Measurements from ENCODE around the gene TMEM132C. TPM values are rescaled to one million over a fixed set of nuclear protein-coding genes. Genes with fewer than 3 reads are reported as not detected.

The TMEM132C gene
- total and polyA plus RNA-seq, 9 donors: 1.6 to 38.4 (median 9.4) TPM

- no peak overlapping the region for H3K4me3 ChIP-seq
- no peaks in the 10 kb centered on the region for H3K27me3 ChIP-seq
- no peaks in the 10 kb centered on the region for H3K9me3 ChIP-seq
- no peak for DNase-seq
- intact Hi-C loops (cut with DNase I): no loop called here
- H3K27ac ChIP-seq: no peak overlapping the region
- no peaks in the 10 kb centered on the region for H3K36me3 ChIP-seq
- no peaks in the 10 kb centered on the region for H3K4me1 ChIP-seq (ENCODE audit: insufficient read depth)
- 44 to 64% (median 50%) methylated on average over 5 of the region's 5 CpGs for WGBS, 3 donors
- TF ChIP-seq POLR2A (IDR thresholded peaks at IDR 0.05) (no peak), CTCF (IDR thresholded peaks at IDR 0.05) (no peak), EP300 (IDR thresholded peaks at IDR 0.05) (no peak)
Observed at GRCh38 chr12:128418944-128419343, 152.0 kb downstream of the TMEM132C start.

- DNase-seq: no peak
- intact Hi-C loops (cut with DNase I): no loop called here
- Histone ChIP-seq H3K27ac (no peak overlapping the region), H3K27me3 (no peaks in the 10 kb centered on the region), H3K9me3 (no peaks in the 10 kb centered on the region), H3K4me3 (no peak overlapping the region), H3K36me3 (no peaks in the 10 kb centered on the region), H3K4me1 (ENCODE audit: insufficient read depth) (no peaks in the 10 kb centered on the region)
- TF ChIP-seq POLR2A (IDR thresholded peaks at IDR 0.05): no peak
- no peak for TF ChIP-seq CTCF (IDR thresholded peaks at IDR 0.05)
- no peak for TF ChIP-seq EP300 (IDR thresholded peaks at IDR 0.05)
- 82 to 91% (median 85%) methylated on average over 2 of the region's 2 CpGs for WGBS, 3 donors
Observed at GRCh38 chr12:128420163-128420562, 153.2 kb downstream of the TMEM132C start.

DNA sequence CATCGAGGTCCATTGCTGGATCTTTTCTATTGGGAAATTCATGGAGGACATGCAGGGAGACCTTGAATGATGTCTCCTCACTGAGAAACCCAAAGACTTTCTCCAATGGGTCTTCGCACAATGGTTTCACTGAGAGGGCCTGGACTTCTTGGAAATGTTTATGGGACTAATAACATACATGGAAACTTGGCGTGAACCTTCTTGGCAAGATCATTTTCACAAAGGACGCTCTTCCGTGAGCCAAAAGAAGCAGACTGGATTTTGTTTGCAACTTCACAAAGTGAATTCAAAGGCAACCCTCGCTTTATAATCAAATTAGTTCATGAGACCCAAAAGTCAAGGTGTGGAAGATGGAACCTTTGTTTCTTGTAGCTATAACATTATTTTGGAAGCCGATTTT is 154.4 kb downstream of the TMEM132C start:
- no peaks in the 10 kb centered on the region for H3K27me3 ChIP-seq
- WGBS, 3 donors: 82 to 92% (median 90%) methylated on average over 7 of the region's 7 CpGs
- intact Hi-C loops (cut with DNase I): no loop called here
- TF ChIP-seq POLR2A (IDR thresholded peaks at IDR 0.05) (no peak), CTCF (IDR thresholded peaks at IDR 0.05) (no peak), EP300 (IDR thresholded peaks at IDR 0.05) (no peak)
- DNase-seq: no peak
- no peak overlapping the region for H3K4me3 ChIP-seq
- H3K36me3 ChIP-seq: no peaks in the 10 kb centered on the region
- H3K4me1 ChIP-seq (ENCODE audit: insufficient read depth): no peaks in the 10 kb centered on the region
- H3K9me3 ChIP-seq: no peaks in the 10 kb centered on the region
- no peak overlapping the region for H3K27ac ChIP-seq

GRCh38 chr12:128423205-128423604 is 156.2 kb downstream of the TMEM132C start:
- WGBS, 3 donors: 63 to 75% (median 69%) methylated on average over 2 of the region's 2 CpGs
- Histone ChIP-seq H3K36me3 (no peaks in the 10 kb centered on the region), H3K27ac (no peak overlapping the region), H3K4me3 (no peak overlapping the region), H3K9me3 (no peaks in the 10 kb centered on the region), H3K27me3 (no peaks in the 10 kb centered on the region), H3K4me1 (ENCODE audit: insufficient read depth) (no peaks in the 10 kb centered on the region)
- DNase-seq: no peak
- intact Hi-C loops (cut with DNase I): no loop called here
- no peak for TF ChIP-seq EP300 (IDR thresholded peaks at IDR 0.05)
- TF ChIP-seq POLR2A (IDR thresholded peaks at IDR 0.05): no peak
- no peak for TF ChIP-seq CTCF (IDR thresholded peaks at IDR 0.05)
